Stimulated activated CD4-positive, alpha-beta T cell treated with anti-CD3 and anti-CD28 coated beads, Interleukin-1b, Interleukin-23, amount 100 ng/mL, for 1 hour (primary cell): ENCODE results near the gene SND1.

Source experiments
- DNase-seq, 2 donors: peaks; one replicate each; pipeline ENCODE4 v3.0.0-alpha.2; 2020; ENCODE audit warnings: low read depth in 2 of 2

SND1 gene

DNA sequence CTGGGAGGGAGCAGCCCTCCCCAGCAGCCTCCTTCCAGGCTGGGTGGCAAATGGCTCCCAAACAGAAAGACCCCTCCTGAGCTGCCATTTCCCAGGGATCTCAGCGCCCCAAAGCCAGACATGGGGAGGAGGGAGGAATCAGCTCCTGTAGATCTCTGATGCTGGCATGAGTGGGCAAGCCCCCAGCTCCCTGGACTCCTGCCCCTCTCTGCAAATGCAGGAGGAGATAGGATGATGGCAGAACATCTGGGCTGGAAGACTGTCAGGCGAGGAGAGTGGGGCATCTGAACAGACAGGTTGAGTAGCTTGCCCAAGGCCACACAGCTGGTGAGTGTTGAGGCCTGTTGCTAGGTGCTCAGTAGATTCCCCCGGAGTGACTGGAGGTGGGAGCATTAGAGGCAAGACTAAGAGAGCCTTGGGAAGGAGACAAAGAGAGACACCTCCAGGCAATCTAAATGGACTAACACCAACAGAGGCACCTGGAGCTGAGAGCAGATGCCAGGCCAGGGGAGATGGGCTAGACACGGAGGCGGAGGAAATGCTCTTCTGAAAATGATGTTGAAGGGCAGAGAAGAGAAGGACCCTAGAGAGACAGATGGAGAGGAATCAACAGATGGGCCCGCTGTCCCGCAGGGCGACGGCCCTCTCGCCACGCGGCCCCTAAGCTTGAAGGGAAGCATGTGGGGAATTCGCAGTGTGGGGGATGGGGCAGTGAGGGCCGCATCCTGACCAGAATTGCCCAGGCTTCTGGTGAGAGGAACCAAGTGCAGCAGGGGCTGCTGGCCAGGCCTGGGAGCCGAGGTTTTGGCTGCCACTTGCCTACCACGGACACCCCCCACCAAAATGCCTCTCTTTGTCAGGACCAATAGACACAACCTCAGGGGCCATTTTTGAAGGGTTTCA lies 464.1 kb downstream of the SND1 start:
- no peak for DNase-seq

DNA sequence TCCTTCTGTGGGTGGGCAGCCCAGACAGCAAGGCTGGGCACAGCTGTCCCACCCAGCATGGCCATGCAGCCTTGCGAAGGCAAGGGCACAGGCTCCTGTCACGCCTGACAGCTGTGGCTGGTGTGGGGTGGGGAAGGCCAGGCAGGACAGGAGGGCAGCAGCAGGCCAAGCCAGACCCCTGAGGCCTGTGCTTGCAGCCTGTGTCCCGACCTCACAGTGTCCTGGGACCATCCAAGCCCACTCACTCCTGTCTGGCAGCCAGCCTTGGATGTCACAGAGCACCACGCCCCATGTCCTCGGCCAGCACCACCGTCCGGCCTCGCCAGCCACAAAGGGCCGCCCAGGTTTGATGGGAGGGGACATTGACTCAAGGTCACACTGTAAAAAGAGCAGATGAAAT lies 464.7 kb downstream of the SND1 start:
- DNase-seq = no peak

GRCh38 chr7:128117691-128118090 lies 465.7 kb downstream of the SND1 start:
- DNase-seq = no peak

GRCh38 chr7:128119036-128119435 lies 467.0 kb downstream of the SND1 start:
- no peak for DNase-seq

- DNase-seq = no peak
These were observed 468.1 kb downstream of the SND1 start for GRCh38 chr7:128120116-128120515.

DNA sequence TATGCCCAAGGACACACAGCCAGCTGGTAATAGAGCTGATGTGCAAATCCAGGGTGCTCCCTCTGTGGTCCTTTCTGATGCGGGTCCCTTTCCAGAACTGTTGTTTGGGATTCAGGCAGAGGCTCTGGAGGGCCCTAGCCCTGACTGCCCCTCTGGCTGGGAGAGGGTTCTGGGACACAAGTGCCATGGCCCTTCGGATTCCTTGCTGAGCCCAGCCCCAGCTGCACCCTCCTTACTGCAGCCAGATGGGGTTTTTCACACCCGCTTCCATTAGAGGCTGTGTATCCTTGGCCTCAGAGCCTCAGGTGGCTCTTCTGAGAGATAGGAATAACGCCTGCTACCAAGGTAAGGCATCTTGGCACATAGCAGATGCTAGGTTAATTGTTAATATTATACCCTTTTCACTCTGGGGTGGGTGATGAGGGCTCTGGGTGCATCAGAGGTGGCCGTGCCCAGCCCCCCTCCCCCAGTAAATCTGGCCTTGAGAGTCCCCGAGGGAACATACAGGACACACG lies 469.0 kb downstream of the SND1 start:
- DNase-seq = no peak

DNA sequence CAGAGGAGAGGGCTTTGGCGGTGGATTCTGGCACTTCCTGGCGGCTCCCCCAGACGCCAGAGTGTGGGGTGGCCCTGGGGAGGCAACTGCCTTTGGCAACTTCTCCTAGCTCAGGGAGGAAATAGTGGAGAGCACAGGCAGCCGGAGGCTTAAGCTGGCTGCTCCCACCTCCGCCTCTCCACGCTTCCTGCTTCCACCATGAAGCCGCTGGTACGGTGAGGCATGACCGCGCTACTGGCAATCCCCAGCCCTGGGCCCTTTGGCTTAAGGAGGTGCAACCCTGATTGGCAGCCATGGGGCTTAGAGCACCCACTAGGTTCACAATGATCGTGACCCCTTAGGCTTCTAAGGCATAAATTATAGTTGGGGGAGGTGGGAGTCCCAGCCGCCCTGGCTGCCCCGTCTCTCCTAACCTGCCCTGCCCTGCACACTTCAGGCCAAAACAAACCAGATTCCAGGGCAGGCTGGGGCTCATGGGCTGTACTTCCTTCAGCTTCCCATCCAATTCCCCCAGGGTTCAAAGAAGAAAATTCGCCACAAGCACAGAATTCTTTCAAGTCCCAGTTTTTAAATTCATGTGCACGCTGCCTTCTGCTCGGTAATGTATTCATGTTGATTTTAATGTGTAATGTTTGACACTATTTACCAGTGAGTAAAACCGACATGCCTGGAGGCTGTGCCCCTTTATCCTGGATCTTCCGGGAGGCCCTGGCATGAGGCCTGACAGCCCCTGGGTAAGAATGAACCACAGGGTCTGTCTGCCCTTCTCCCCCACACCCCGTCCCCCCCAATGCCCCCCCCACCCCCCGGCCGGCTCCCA lies 469.9 kb downstream of the SND1 start:
- no peak for DNase-seq

DNA sequence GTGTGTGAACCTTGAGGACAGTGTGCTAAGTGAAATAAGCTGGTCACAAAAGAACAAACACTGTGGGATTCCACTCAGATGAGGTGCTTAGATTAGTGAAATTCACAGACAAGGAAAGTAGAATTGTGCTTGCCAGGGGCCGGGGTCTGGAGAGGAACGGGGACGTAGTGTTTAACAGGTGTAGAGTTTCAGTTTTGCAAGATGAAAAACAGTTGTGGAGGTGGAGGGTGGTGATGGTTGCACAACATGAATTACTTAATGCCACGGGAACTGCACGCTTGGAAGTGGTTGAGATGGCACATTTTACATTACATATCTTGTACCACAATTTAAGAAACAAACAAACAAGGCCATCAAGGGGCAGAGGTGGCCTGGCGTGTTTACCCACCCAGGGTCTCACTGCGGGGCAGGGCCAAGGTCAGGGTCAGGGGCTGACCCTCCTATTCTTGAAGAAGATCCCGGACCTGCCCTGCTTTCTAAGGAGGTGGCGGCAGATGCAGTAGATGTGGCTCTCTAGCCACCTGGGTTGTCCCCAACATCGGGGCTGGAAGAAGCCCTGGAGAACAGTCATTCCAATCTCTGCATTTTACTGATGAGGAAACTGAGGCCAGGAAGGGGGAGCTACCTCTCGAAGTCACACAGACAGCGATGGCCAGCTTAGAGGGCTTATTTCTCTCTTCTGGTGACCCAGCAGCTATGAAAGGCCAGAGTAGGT lies 470.7 kb downstream of the SND1 start:
- DNase-seq = no peak

- DNase-seq = no peak
These were observed 471.5 kb downstream of the SND1 start for GRCh38 chr7:128123291-128124037.

DNA sequence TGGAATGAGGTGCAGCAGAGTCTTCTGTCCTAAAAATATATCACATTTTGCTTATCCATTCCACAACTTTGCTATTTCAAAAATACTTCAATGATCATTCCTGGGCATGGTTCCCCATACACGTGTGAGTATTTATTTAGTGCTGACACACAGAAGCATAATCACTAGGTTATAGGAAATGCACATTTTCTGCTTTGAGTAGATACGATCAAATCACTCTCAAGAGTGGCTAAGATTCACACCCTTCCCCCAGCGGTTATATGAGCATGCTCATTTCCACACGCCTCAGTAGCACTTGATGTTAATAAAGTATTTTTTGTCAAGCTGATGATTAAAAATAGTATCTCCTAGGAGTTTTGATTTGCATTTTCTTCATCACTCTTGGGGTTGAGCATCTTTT lies 472.8 kb downstream of the SND1 start:
- DNase-seq = no peak

DNA sequence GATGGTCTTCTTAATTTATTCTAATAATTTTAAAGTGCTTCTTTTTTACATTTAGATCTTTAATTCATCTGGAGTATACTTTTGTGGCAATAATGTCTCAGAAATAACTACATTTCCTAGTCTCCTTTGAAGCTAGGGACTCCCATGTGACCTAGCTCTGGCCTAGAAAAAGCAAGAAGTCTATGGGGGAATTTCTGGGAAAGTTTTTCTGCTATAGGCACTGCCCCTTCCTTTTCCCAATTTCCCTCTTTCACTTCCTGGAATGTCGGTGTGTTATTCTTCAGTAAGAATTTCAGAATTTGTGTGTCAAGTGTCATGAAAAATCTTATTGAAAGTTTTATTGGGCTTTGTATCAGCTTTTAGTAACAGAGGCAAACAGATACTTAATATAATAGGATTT lies 473.8 kb downstream of the SND1 start:
- no peak for DNase-seq

GRCh38 chr7:128128401-128128800 lies 476.4 kb downstream of the SND1 start:
- no peak for DNase-seq

GRCh38 chr7:128129224-128129864 lies 477.4 kb downstream of the SND1 start:
- no peak for DNase-seq

DNA sequence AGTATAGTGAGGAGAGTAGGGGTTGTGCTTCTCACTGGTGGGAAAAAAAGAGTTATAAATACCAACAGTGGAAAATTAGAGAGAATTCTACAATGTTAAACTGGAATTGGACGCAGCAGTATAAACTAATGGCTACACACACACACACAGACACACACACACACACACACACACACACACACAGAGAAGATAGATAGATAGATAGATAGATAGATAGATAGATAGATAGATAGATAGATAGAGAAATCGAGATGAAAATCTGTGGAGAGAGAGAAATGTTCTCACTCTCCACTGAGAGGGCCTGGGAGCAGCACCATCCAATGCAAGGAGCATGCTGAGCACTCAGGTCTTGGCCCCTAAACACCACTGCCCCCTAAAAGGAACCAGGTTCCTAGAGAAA lies 479.1 kb downstream of the SND1 start:
- DNase-seq = no peak

GRCh38 chr7:128131731-128132130 lies 479.7 kb downstream of the SND1 start:
- DNase-seq = no peak

DNA sequence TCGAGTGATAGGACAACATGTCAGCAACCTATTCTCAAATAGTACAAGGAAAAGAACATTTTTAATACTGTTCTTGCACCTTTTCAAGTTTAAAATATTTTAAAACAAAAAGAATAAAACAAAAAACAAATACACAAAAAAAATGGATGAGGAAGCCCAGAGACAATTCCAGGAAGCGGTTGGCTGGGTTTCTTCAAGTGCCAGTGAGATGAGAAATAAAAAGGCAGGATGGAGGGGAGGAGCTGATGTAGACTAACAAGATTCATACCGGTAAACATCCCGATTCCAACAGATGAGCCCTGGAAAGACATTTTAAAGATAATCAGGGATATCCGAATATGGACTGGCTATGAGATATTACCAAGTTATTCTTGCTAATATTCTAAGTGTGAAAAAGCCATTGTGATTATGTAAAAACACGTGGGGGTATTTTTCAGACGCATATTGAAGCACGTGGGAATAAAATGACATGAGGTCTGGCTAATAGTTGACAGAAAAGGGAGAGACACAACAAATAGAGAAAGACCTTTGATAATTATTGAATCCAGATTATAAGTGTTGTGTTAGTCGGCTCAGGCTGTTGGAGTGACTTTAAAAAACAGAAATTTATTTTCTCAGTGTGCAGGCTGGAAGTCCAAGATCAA lies 480.6 kb downstream of the SND1 start:
- DNase-seq = no peak

DNA sequence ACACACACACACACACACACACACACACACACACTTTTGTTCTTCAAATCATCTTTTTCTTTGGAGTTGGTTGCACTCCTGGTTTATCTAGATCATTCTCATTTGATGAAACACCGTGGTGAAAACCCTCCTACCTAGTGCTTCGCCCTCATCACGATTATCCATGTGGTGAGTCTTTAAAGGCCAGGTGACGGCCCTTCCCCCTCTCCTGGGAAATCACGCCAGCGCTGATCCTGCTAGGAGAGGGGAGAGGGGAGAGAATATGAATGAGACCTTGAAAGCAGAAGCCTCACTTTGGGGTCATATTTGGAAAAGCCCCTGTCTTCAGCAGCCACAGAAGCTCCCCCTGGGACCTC lies 483.1 kb downstream of the SND1 start:
- DNase-seq = no peak

- DNase-seq = peak; percentile 9 to 47
These were observed 483.7 kb downstream of the SND1 start for GRCh38 chr7:128135515-128136214.

GRCh38 chr7:128136215-128136597 lies 484.2 kb downstream of the SND1 start:
- no peak for DNase-seq

DNA sequence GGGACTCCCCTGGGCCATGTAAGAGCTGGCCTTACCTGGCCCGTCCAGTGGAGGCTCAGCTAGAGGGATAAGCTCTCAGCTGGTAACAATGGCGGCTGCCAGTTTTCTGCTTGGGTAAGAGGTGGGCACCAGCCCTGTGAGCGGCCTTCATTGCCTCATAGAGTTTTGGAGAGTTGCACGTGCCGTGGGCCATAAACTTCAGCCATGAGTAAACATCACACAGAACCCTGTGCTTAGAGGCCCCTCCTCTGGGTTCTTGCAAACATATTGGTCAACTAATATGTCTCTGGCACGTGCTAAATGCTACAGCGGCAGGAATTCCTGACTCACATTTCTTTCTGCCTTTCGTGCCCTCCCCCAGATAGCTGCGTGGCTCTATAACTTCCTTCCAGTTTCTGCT lies 485.2 kb downstream of the SND1 start:
- DNase-seq = no peak
